ENCODE measurements around the gene MACROD1.

MACROD1 gene

DNA sequence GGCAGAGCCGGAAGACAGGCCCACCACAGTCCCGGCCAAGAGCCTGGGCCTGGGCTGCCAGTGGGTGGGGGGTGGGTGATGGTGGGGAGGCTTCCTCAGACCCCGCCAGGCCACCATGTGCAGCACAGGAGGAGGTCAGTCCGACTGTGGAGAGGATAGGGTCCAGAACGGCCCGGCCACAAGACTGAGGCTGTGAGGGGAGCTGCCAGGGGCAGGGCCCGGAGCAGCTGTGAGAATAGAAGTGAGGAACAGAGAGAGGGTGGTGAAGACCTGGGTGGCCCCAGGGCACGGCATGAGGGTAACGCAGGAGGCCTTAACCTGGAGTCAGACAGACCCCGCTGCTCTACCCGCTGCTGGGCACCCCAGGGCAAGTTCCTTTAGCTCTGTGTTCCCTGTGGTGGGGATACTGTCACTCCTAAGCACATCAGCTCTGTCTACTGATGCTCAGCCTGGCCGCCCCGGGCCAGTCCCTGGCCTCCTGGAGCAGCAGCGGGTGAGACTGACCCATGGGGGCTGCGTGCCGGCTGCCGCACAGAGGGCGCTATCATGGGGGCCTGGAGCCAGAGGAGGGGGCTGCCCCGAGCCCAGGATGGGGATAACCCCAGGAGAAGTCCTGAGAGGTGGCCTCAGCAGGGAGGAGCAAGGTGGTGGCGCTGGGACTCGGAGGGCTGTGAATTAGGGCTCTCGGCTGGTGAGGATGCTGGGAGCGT, 42.3 kb upstream of the MACROD1 start:
- TF ChIP-seq, protein P1, sequence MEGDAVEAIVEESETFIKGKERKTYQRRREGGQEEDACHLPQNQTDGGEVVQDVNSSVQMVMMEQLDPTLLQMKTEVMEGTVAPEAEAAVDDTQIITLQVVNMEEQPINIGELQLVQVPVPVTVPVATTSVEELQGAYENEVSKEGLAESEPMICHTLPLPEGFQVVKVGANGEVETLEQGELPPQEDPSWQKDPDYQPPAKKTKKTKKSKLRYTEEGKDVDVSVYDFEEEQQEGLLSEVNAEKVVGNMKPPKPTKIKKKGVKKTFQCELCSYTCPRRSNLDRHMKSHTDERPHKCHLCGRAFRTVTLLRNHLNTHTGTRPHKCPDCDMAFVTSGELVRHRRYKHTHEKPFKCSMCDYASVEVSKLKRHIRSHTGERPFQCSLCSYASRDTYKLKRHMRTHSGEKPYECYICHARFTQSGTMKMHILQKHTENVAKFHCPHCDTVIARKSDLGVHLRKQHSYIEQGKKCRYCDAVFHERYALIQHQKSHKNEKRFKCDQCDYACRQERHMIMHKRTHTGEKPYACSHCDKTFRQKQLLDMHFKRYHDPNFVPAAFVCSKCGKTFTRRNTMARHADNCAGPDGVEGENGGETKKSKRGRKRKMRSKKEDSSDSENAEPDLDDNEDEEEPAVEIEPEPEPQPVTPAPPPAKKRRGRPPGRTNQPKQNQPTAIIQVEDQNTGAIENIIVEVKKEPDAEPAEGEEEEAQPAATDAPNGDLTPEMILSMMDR (IDR thresholded peaks at IDR 0.05; ENCODE audit: insufficient read depth, low read length, poor library complexity, severe bottlenecking): no peak
- H3K36me3 ChIP-seq (ENCODE audit: control insufficient read depth, insufficient read depth, low read length): peaks cover 41% of the 10 kb centered on the region
- H3K4me3 ChIP-seq (replicated peaks; ENCODE audit: low read depth, low read length): peak overlapping the region; percentile 70

DNA sequence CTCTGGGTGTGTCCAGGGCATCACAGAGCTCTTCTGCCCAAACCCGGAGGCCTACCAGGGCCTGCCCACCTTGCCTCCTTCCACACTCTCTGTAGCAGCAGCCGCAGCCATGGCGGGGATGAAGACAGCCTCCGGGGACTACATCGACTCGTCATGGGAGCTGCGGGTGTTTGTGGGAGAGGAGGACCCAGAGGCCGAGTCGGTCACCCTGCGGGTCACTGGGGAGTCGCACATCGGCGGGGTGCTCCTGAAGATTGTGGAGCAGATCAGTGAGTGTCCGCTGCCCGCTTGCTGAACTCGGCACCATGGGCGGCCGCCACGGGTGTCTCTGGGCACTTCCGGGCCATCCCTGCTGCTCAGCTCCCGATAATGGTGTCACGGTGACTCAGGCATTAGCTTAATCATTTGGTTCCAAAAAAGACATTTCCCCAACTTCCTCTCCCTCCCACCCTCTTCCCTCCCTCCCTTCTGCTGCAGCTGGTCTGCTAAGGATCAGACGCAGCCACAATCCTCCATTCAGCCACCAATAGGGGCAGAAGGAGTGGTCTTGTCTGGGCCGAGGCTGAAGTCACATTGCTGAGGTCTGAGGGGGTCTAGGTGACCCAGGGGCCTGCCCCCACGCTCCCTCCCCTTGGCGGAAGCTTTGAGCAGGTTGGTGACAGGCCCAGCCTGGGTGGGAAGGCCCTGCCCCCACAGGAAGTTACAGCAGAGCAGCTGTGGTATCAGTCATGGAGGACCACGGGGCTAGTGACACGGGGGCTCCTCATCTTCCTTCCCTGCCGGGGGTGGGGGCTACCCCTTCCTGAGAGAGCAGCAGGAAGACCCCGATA, 41.6 kb upstream of the MACROD1 start:
- TF ChIP-seq, protein P1 (IDR thresholded peaks at IDR 0.05; ENCODE audit: insufficient read depth, low read length, poor library complexity, severe bottlenecking): no peak
- Histone ChIP-seq H3K36me3 (ENCODE audit: control insufficient read depth, insufficient read depth, low read length) (peaks cover 47% of the 10 kb centered on the region), H3K27me3 (replicated peaks; ENCODE audit: control insufficient read depth, insufficient read depth, low read length) (no peaks in the 10 kb centered on the region), H3K4me3 (replicated peaks; ENCODE audit: low read depth, low read length) (peak overlapping the region; percentile 70)
- DNase-seq (ENCODE audit: extremely low read depth, insufficient read length): peak; percentile 85

More for the DNA sequence above, 42.3 kb upstream of the MACROD1 start:
- no peaks in the 10 kb centered on the region for H3K27me3 ChIP-seq (replicated peaks; ENCODE audit: control insufficient read depth, insufficient read depth, low read length)
- DNase-seq (ENCODE audit: extremely low read depth, insufficient read length): no peak

- peaks cover 40% of the 10 kb centered on the region for H3K36me3 ChIP-seq (ENCODE audit: control insufficient read depth, insufficient read depth, low read length)
- H3K4me3 ChIP-seq (replicated peaks; ENCODE audit: low read depth, low read length): peak within 1 kb of the TSS; percentile 70
- peak; percentile 81 for DNase-seq (ENCODE audit: extremely low read depth, insufficient read length)
- H3K27me3 ChIP-seq (replicated peaks; ENCODE audit: control insufficient read depth, insufficient read depth, low read length): no peaks in the 10 kb centered on the region
- TF ChIP-seq, protein P1 (IDR thresholded peaks at IDR 0.05; ENCODE audit: insufficient read depth, low read length, poor library complexity, severe bottlenecking): no peak
Measured at GRCh38 chr11:64206457-64207255, 40.7 kb upstream of the MACROD1 start, which contains the start of gene FERMT3. TSS of gene FERMT3 (plus strand) at chr11:64206721. CDS start at chr11:64207365, 644 bp downstream.

DNA sequence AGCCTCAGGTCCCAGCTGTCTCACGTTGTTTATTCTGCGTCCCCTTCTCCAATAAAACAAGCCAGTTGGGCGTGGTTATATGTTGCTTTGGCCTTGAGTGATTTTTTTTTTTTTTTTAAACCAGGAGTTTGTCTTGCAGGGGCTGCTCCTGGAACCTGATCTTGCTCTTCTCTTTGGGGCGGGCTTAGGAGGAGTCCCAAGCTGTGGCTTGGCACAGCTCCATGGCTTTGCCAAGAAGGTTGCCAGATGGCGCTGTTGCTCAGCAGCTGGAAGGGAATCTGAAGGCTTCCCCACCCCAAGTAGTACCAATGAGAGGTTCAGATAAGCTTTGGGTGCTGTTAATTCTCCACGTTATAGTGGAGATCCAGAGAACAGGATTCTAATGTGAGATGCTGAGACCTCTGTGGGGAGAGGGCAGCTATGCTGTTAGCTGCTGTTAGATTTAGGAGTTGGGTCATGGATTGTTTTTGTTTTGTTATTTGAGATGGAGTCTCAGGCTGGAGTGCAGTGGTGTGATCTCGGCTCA, 38.6 kb upstream of the MACROD1 start:
- no peaks in the 10 kb centered on the region for H3K27me3 ChIP-seq (replicated peaks; ENCODE audit: control insufficient read depth, insufficient read depth, low read length)
- TF ChIP-seq, protein P1 (IDR thresholded peaks at IDR 0.05; ENCODE audit: insufficient read depth, low read length, poor library complexity, severe bottlenecking): peak; percentile 73
- H3K36me3 ChIP-seq (ENCODE audit: control insufficient read depth, insufficient read depth, low read length): peaks cover 34% of the 10 kb centered on the region
- no peak overlapping the region for H3K4me3 ChIP-seq (replicated peaks; ENCODE audit: low read depth, low read length)
- no peak for DNase-seq (ENCODE audit: extremely low read depth, insufficient read length)

GRCh38 chr11:64204080-64204440, 38.1 kb upstream of the MACROD1 start:
- no peak for DNase-seq (ENCODE audit: extremely low read depth, insufficient read length)
- H3K4me3 ChIP-seq (replicated peaks; ENCODE audit: low read depth, low read length): no peak overlapping the region
- peaks cover 30% of the 10 kb centered on the region for H3K36me3 ChIP-seq (ENCODE audit: control insufficient read depth, insufficient read depth, low read length)
- TF ChIP-seq, protein P1 (IDR thresholded peaks at IDR 0.05; ENCODE audit: insufficient read depth, low read length, poor library complexity, severe bottlenecking): no peak
- H3K27me3 ChIP-seq (replicated peaks; ENCODE audit: control insufficient read depth, insufficient read depth, low read length): no peaks in the 10 kb centered on the region

Measured in GM06990 (cell line).